WERI-Rb-1 (cell line): ENCODE data around the gene CDC45.
A peak's percentile ranks its signal among the peaks of the same experiment; 100 is the strongest.

Experiments
- DNase-seq: peaks from one replicate; pipeline ENCODE4 v3.0.0-alpha.2; 2020
- H3K27ac ChIP-seq: fragments of 250-450 bp; sonication (Bioruptor Pico); 2 replicates; pipeline ENCODE4 v1.5.1; 2020; ENCODE audit warnings: mild to moderate bottlenecking, moderate library complexity
- H3K27me3 ChIP-seq: fragments of 250-450 bp; sonication (Bioruptor Pico); 2 replicates; pipeline ENCODE4 v1.5.1; 2021; ENCODE audit warnings: mild to moderate bottlenecking, low read depth, moderate library complexity; ENCODE audit not compliant: insufficient read depth, severe bottlenecking
- H3K36me3 ChIP-seq: fragments of 250-450 bp; sonication (Bioruptor Pico); 2 replicates; pipeline ENCODE4 v1.5.1; 2020; ENCODE audit warnings: mild to moderate bottlenecking, moderate library complexity
- H3K4me3 ChIP-seq: 2 replicates; pipeline ENCODE4 v1.5.1; 2011; ENCODE audit warnings: low read depth, mild to moderate bottlenecking, control low read depth, low read length
- H3K9me3 ChIP-seq: fragments of 250-450 bp; sonication (Bioruptor Pico); 2 replicates; pipeline ENCODE4 v1.5.1; 2021; ENCODE audit warnings: mild to moderate bottlenecking, moderate library complexity; ENCODE audit not compliant: severe bottlenecking
- TF ChIP-seq, protein P1 (sequence below): IDR thresholded peaks from 2 replicates; pipeline ENCODE4 v1.5.1; 2011; ENCODE audit warnings: low read depth, mild to moderate bottlenecking, control low read depth, inconsistent platforms, low read length

CDC45 gene

DNA sequence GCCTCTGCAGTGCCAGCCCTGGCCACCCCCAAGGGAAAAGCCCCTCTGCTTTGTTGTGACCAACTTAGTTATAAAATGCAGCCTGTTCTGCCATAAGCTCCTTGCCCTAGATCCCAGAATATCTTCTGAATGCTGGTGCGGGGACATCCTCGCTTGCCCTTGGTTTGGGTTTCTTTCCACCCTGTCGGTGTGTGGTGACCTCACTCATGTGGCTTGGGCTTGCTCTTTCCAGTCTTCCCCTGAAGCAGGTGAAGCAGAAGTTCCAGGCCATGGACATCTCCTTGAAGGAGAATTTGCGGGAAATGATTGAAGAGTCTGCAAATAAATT, 27.8 kb downstream of the CDC45 start:
- H3K27me3 ChIP-seq = no peaks in the 10 kb centered on the region
- no peak overlapping the region for H3K4me3 ChIP-seq
- H3K36me3 ChIP-seq = peaks cover 62% of the 10 kb centered on the region
- no peak for DNase-seq
- TF ChIP-seq, protein P1, sequence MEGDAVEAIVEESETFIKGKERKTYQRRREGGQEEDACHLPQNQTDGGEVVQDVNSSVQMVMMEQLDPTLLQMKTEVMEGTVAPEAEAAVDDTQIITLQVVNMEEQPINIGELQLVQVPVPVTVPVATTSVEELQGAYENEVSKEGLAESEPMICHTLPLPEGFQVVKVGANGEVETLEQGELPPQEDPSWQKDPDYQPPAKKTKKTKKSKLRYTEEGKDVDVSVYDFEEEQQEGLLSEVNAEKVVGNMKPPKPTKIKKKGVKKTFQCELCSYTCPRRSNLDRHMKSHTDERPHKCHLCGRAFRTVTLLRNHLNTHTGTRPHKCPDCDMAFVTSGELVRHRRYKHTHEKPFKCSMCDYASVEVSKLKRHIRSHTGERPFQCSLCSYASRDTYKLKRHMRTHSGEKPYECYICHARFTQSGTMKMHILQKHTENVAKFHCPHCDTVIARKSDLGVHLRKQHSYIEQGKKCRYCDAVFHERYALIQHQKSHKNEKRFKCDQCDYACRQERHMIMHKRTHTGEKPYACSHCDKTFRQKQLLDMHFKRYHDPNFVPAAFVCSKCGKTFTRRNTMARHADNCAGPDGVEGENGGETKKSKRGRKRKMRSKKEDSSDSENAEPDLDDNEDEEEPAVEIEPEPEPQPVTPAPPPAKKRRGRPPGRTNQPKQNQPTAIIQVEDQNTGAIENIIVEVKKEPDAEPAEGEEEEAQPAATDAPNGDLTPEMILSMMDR = no peak
- H3K9me3 ChIP-seq = peaks cover 2% of the 10 kb centered on the region
- H3K27ac ChIP-seq = no peak overlapping the region

DNA sequence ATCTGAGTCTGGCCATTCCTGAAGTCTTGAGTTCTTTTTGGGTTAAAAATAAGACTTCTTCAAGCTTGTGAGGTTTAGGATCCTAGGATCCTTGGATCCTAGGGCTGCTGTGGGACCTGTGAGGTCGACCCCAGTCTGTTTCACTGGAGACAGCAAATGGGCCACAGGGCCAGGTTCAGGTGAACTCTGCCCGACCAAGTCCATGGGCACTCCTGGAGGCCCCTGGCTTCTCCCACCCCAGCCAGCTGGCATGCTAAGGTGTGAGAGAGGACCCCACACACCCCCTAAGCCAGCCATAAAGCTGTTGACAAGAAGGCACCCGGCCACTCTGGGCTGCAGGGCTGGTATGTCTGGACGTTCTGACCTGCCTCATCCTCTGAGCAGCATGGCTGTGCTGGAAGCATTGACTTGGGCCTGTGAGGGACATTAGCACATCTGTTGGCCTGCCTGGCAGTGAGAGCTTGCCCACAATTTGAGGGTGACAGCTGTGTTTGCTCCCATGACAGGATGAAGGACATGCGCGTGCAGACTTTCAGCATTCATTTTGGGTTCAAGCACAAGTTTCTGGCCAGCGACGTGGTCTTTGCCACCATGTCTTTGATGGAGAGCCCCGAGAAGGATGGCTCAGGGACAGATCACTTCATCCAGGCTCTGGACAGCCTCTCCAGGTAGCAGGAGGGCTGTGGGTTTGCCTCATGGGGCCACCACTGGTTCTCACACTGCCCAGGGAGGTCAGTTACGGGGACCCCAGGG, 28.5 kb downstream of the CDC45 start:
- Histone ChIP-seq H3K9me3 (peaks cover 3% of the 10 kb centered on the region), H3K27me3 (no peaks in the 10 kb centered on the region), H3K27ac (no peak overlapping the region), H3K36me3 (peaks cover 68% of the 10 kb centered on the region), H3K4me3 (no peak overlapping the region)
- DNase-seq = no peak
- TF ChIP-seq, protein P1 = no peak

- peaks cover 3% of the 10 kb centered on the region for H3K9me3 ChIP-seq
- TF ChIP-seq, protein P1 = no peak
- no peaks in the 10 kb centered on the region for H3K27me3 ChIP-seq
- H3K27ac ChIP-seq = no peak overlapping the region
- peaks cover 70% of the 10 kb centered on the region for H3K36me3 ChIP-seq
- H3K4me3 ChIP-seq = no peak overlapping the region
- no peak for DNase-seq
Measured at GRCh38 chr22:19509191-19509590, 29.5 kb downstream of the CDC45 start.

DNA sequence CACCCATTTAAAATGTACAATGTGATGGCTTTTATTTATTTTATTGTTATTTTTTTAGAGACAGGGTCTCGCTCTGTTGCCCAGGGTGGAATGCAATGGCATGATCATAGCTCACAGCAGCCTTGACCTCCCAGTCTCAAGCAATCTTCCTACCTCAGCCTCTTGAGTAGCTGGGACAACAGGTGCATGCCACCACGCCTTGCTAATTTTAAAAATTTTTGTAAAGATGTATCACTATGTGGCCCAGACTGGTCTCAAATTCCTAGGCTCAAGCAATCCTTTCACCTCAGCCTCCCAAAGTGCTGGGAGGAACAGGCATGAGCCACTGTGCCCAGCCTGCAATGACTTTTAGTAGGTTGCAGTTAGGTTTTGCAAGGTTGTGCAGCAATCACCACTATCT, 30.2 kb downstream of the CDC45 start:
- H3K27me3 ChIP-seq = no peaks in the 10 kb centered on the region
- DNase-seq = no peak
- H3K4me3 ChIP-seq = no peak overlapping the region
- TF ChIP-seq, protein P1 = no peak
- no peak overlapping the region for H3K27ac ChIP-seq
- peaks cover 3% of the 10 kb centered on the region for H3K9me3 ChIP-seq
- H3K36me3 ChIP-seq = peaks cover 68% of the 10 kb centered on the region

DNA sequence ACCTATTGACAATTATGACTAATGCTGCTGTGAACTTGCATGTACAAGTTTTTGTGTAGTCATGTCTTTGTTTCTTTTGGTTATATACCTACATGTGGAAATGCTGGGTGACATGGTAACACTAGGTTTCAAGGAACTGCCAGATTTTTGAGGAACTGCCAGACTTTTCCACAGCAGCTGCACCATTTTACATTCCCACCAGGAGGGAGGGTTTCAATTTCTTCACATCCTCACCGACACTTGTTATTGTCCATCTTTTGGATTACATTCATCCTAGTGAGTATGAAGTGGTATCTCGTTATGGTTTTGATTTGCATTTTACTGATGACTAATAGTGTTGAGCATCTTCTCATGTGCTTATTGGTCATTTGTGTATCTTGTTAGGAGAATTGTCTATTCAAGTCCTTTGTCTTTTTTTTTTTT, 31.2 kb downstream of the CDC45 start:
- H3K27me3 ChIP-seq = no peaks in the 10 kb centered on the region
- TF ChIP-seq, protein P1 = no peak
- H3K4me3 ChIP-seq = no peak overlapping the region
- no peak overlapping the region for H3K27ac ChIP-seq
- no peak for DNase-seq
- H3K36me3 ChIP-seq = peaks cover 65% of the 10 kb centered on the region
- peaks cover 3% of the 10 kb centered on the region for H3K9me3 ChIP-seq

- Histone ChIP-seq H3K9me3 (peaks cover 3% of the 10 kb centered on the region), H3K4me3 (no peak overlapping the region), H3K36me3 (peaks cover 65% of the 10 kb centered on the region), H3K27ac (peak overlapping the region; percentile 99), H3K27me3 (no peaks in the 10 kb centered on the region)
- TF ChIP-seq, protein P1 = no peak
- no peak for DNase-seq
Measured at GRCh38 chr22:19513823-19514222, 34.1 kb downstream of the CDC45 start.
